DMS153 treated with DMSO at 0.1 percent for 48 hours (cell line): ENCODE results near the gene INPP5D.

Experiments used
- DNase-seq: peaks from one replicate; lab custom pipeline; 2025; ENCODE audit not compliant: unreplicated experiment; lab: John Stamatoyannopoulos, UW

The INPP5D gene

GRCh38 chr2:233204286-233204936 lies 144.3 kb downstream of the INPP5D start:
- DNase-seq, result no peak

- DNase-seq, result no peak
These were observed 148.4 kb downstream of the INPP5D start for GRCh38 chr2:233208382-233209116.

- no peak for DNase-seq
These were observed 149.0 kb downstream of the INPP5D start for GRCh38 chr2:233209117-233209532.

- no peak for DNase-seq
These were observed 149.5 kb downstream of the INPP5D start for GRCh38 chr2:233209533-233210171.

DNA sequence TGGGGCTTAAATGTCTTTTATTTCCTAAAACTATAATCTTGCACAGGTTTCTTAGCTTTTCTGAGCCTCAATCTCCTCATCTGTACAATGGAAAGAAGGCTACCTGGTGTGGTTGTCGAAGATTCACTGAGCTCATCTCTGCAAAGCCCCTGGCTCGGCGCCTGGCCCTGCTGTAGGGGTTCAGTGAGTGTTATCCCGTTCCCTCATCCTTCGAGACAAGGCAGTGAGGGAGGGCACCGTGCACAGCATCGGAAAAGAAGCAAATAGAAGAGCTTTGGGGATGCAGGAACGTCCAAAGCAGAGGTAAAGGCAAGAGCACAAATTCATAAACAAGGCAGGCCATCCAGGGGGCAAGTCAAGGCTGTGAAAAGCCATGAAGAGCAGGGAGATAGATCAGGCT lies 150.1 kb downstream of the INPP5D start:
- no peak for DNase-seq

- DNase-seq, result no peak
These were observed 150.9 kb downstream of the INPP5D start for GRCh38 chr2:233210843-233211547.

DNA sequence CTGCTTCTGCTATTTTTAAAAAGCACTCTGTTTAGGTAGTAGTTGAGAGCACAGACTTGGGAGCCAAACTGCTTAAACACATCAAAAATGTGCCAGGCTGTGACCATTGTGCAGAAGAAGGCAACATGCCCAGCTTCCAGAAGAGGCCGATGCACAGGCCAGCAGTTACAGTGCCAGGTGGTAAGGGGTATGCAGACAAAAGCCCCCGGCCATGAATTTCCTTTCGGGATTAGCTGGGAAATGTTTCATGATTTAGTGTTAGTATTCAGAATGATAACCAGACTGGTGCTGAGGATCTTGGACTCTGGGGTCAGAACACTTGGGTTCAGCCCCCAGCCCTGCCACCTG lies 151.4 kb downstream of the INPP5D start:
- DNase-seq, result no peak

- no peak for DNase-seq
These were observed 152.9 kb downstream of the INPP5D start for GRCh38 chr2:233213011-233213410.

DNA sequence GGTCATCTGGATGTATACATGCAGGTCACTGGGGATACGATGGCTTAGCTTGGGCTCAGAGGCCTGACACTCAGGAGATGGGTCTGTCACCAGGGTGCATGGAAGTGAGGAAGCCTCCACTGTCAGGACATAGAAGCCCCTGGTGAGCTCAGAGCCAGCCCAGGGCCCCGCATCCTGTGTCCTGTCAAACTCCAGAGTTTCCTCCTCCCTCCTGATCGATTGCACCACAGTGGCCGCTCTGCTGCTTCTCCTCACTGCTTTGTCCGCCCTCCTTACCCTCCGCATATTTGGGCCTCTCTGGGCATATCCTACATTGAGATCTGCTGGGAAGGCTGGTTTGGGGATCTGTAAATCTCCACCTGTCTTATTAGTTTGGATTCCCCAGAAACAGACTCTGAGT lies 153.8 kb downstream of the INPP5D start:
- no peak for DNase-seq

- no peak for DNase-seq
These were observed 157.8 kb downstream of the INPP5D start for GRCh38 chr2:233217892-233218377.

GRCh38 chr2:233218836-233219235 lies 158.7 kb downstream of the INPP5D start:
- no peak for DNase-seq

DNA sequence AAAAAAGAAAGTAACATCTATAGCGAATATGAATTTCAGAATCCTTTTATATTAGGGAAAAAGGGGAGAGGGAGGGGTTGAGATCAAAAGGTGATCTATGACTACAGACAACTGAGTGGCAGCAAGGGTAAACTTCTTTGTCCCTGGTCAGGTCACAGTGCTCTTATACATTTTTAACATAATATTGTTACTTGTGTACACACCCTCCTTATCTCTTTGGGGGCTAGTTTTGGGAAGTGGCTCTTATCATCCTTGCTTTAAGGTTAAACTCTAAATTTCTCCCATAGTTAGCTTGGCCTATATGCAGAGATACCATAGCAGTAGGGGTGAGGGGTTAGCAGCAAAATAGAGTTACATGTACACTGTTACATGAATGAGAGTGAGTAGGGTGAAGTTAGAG lies 159.7 kb downstream of the INPP5D start:
- no peak for DNase-seq

DNA sequence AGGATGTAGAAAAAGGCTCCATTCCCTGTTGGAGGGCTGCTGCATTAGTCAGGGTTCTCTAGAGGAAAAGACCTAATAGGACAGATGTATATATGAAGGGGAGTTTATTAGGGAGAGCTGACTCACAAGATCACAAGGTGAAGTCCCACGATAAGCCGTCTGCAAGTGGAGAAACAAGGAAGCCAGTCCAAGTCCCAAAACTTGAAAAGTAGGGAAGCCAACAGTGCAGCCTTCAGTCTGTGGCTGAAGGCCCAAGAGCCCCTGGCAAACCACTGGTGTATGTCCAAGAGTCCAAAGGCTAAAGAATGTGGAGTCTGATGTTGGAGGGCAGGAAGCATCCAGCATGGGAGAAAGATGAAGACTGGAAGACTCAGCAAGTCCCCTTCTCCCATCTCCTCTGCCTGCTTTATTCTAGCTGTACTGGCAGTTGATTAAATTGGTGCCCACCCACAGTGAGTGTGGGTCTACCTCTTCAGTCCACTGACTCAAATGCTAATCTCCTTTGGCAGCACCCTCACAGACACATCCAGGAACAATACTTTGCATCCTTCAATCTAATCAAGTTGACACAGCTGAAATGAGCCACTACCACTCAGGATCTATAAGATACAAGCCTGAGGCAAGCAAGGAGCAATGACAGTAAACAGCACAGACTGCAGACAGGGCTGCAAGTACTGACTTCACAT lies 161.4 kb downstream of the INPP5D start:
- DNase-seq, result no peak

- no peak for DNase-seq
These were observed 163.1 kb downstream of the INPP5D start for GRCh38 chr2:233223059-233223894.

GRCh38 chr2:233225230-233226068 lies 165.3 kb downstream of the INPP5D start:
- DNase-seq, result no peak

GRCh38 chr2:233226511-233227031 lies 166.4 kb downstream of the INPP5D start:
- no peak for DNase-seq

DNA sequence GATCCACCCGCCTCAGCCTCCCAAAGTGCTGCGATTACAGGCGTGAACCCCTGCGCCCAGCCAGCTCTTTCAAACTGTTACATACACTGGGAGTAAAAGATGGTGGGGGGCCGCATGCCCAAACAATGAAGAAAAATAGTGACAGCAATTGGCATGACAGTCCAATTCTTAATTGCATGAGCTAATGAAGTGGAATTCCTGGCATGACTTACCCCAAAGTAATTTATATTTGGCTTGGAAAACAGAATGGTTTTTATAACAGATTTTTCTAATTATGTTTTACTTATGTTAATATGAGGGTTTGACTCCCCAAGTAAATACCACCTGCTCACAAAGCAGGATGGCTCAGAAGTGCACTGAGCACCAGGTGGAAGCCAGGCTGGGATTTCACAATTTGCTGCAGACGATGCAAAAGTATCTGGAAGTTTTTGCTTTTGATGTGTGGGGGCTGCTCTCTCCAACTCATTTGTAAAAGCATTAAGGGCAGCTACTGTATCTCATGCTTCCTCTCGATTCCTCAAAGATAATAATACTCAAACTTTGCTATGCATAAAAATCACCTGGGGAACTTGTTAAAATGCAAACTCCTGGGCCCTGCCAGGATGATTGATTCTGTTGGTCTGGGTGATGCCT lies 167.3 kb downstream of the INPP5D start:
- DNase-seq, result no peak

DNA sequence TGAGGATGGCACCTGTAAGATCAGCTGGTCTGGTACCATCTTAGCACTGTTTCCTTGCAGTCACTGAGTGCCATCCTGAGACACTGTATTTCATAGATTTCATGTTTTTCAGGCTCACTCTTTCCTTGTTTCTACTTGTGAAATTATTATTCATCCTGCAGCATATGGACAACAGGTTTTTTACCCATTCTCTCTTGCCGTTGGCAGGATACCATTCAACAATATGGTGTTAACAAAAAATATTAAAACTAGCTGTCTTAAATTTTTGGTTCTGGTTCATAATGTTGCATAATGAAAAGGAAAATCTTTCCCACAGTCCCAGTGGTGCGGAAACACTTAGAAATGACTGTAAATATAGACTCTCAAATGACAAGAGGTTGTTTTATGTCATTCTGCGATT lies 168.2 kb downstream of the INPP5D start:
- DNase-seq, result no peak
